ENCODE data around the gene ORC4.

ORC4 gene

GRCh38 chr2:148023861-148024260 is 3.3 kb upstream of the ORC4 start:
- TF ChIP-seq REST (IDR thresholded peaks at IDR 0.05; ENCODE audit: low read depth) = no peak
- TF ChIP-seq CREB1 (IDR thresholded peaks at IDR 0.05; ENCODE audit: low read depth) = no peak
- TF ChIP-seq TCF12 (IDR thresholded peaks at IDR 0.05; ENCODE audit: low read depth) = no peak
- TF ChIP-seq EGR1 (IDR thresholded peaks at IDR 0.05) = no peak
- no peak for TF ChIP-seq TAF1 (IDR thresholded peaks at IDR 0.05; ENCODE audit: low read depth)
- TF ChIP-seq USF1 (IDR thresholded peaks at IDR 0.05) = no peak
- TF ChIP-seq EP300 (IDR thresholded peaks at IDR 0.05; ENCODE audit: borderline replicate concordance) = no peak
- TF ChIP-seq FOXM1 (IDR thresholded peaks at IDR 0.05; ENCODE audit: borderline replicate concordance, low read depth) = no peak
- no peak for TF ChIP-seq MAX (IDR thresholded peaks at IDR 0.05)
- TF ChIP-seq YY1 (IDR thresholded peaks at IDR 0.05; ENCODE audit: low read depth) = no peak
- no peak for TF ChIP-seq NFIC (IDR thresholded peaks at IDR 0.05)
- no peak for TF ChIP-seq CEBPB (IDR thresholded peaks at IDR 0.05)
- no peak for TF ChIP-seq TEAD4 (IDR thresholded peaks at IDR 0.05)
- TF ChIP-seq ZBTB7A (IDR thresholded peaks at IDR 0.05; ENCODE audit: low read depth) = no peak
- TF ChIP-seq RAD21 (IDR thresholded peaks at IDR 0.05; ENCODE audit: low read depth) = no peak

- TF ChIP-seq TCF12 (IDR thresholded peaks at IDR 0.05; ENCODE audit: low read depth) (no peak), REST (IDR thresholded peaks at IDR 0.05; ENCODE audit: low read depth) (no peak), EGR1 (IDR thresholded peaks at IDR 0.05) (no peak), EP300 (IDR thresholded peaks at IDR 0.05; ENCODE audit: borderline replicate concordance) (no peak), NFIC (IDR thresholded peaks at IDR 0.05) (no peak), TEAD4 (IDR thresholded peaks at IDR 0.05) (no peak), MAX (IDR thresholded peaks at IDR 0.05) (no peak), YY1 (IDR thresholded peaks at IDR 0.05; ENCODE audit: low read depth) (no peak), TAF1 (IDR thresholded peaks at IDR 0.05; ENCODE audit: low read depth) (no peak), ZBTB7A (IDR thresholded peaks at IDR 0.05; ENCODE audit: low read depth) (no peak)
Measured at GRCh38 chr2:148022882-148023281, 2.3 kb upstream of the ORC4 start.

- TF ChIP-seq FOXM1 (IDR thresholded peaks at IDR 0.05; ENCODE audit: borderline replicate concordance, low read depth) (no peak), RAD21 (IDR thresholded peaks at IDR 0.05; ENCODE audit: low read depth) (no peak), MAX (IDR thresholded peaks at IDR 0.05) (no peak), NFIC (IDR thresholded peaks at IDR 0.05) (no peak), USF1 (IDR thresholded peaks at IDR 0.05) (no peak)
Measured at GRCh38 chr2:148022351-148022750, 1.8 kb upstream of the ORC4 start.

- TF ChIP-seq TCF12 (IDR thresholded peaks at IDR 0.05; ENCODE audit: low read depth) = no peak
- TF ChIP-seq CREB1 (IDR thresholded peaks at IDR 0.05; ENCODE audit: low read depth) = no peak
- TF ChIP-seq TAF1 (IDR thresholded peaks at IDR 0.05; ENCODE audit: low read depth) = no peak
- no peak for TF ChIP-seq EGR1 (IDR thresholded peaks at IDR 0.05)
- no peak for TF ChIP-seq RAD21 (IDR thresholded peaks at IDR 0.05; ENCODE audit: low read depth)
- no peak for TF ChIP-seq ZBTB7A (IDR thresholded peaks at IDR 0.05; ENCODE audit: low read depth)
- no peak for TF ChIP-seq REST (IDR thresholded peaks at IDR 0.05; ENCODE audit: low read depth)
- no peak for TF ChIP-seq EP300 (IDR thresholded peaks at IDR 0.05; ENCODE audit: borderline replicate concordance)
- no peak for TF ChIP-seq TEAD4 (IDR thresholded peaks at IDR 0.05)
- no peak for TF ChIP-seq YY1 (IDR thresholded peaks at IDR 0.05; ENCODE audit: low read depth)
- TF ChIP-seq FOXM1 (IDR thresholded peaks at IDR 0.05; ENCODE audit: borderline replicate concordance, low read depth) = no peak
- TF ChIP-seq MAX (IDR thresholded peaks at IDR 0.05) = no peak
- TF ChIP-seq NFIC (IDR thresholded peaks at IDR 0.05) = no peak
- no peak for TF ChIP-seq USF1 (IDR thresholded peaks at IDR 0.05)
- TF ChIP-seq CEBPB (IDR thresholded peaks at IDR 0.05) = no peak
Measured at GRCh38 chr2:148021886-148022285, 1.3 kb upstream of the ORC4 start.
